ENCODE measurements around the gene COL12A1.

COL12A1 gene

GRCh38 chr6:75178757-75179156 is 27.1 kb downstream of the COL12A1 start:
- no peak overlapping the region for H3K4me3 ChIP-seq
- H3K27ac ChIP-seq = no peak overlapping the region
- no peak for TF ChIP-seq CTCF (IDR thresholded peaks at IDR 0.05)
- no peak for DNase-seq (ENCODE audit: low spot score)

DNA sequence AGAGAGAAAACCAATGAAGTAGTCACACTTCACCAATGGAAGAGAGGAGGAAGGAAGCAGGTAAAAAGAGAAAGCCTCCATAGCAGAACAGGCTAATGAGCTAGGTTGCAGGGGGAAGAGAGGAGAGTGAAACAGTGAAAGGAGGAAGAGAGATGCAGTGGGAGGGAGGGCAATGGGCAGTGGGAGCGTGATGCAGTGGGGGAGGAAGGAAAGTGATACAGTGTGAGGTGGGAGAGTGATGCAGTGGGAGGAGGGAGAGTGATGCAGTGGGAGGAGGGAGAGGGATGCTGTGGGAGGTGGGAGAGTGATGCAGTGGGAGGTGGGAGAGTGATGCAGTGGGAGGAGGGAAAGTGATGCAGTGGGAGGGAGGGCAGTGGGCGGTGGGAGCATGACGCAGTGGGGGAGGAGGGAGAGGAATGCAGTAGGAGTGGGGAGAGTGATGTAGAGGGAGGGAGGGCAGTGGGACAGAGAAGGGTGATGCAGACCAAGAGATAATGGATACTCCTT is 29.7 kb downstream of the COL12A1 start:
- no peak overlapping the region for H3K4me3 ChIP-seq
- H3K27ac ChIP-seq = no peak overlapping the region
- DNase-seq (ENCODE audit: low spot score) = no peak
- no peak for TF ChIP-seq CTCF (IDR thresholded peaks at IDR 0.05)

DNA sequence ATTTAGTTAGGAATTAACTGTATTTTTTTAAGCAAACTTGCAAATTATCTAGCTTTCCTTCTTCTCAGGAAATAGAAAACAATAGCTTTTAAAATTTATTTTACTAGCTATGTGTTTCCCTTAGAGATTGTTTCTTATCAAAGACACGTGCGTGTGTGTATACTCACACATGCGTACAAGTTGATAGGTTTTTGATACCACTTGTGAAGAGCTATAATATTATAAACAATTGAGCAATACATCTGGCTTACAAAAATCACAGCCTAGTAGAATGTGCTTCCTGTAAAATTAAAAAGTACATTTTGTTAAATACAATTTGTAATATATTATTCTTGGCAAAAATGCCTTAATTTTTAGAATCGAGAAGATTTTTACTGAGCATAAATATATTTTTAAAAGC is 33.9 kb downstream of the COL12A1 start:
- Histone ChIP-seq H3K4me3 (no peak overlapping the region), H3K27ac (peak overlapping the region in 1 of 2 donors; percentile 3)
- TF ChIP-seq CTCF (IDR thresholded peaks at IDR 0.05) = no peak
- DNase-seq (ENCODE audit: low spot score) = no peak

GRCh38 chr6:75171567-75171966 is 34.3 kb downstream of the COL12A1 start:
- no peak overlapping the region for H3K4me3 ChIP-seq
- no peak for TF ChIP-seq CTCF (IDR thresholded peaks at IDR 0.05)
- no peak for DNase-seq (ENCODE audit: low spot score)
- peak overlapping the region; percentile 3 to 29 for H3K27ac ChIP-seq

DNA sequence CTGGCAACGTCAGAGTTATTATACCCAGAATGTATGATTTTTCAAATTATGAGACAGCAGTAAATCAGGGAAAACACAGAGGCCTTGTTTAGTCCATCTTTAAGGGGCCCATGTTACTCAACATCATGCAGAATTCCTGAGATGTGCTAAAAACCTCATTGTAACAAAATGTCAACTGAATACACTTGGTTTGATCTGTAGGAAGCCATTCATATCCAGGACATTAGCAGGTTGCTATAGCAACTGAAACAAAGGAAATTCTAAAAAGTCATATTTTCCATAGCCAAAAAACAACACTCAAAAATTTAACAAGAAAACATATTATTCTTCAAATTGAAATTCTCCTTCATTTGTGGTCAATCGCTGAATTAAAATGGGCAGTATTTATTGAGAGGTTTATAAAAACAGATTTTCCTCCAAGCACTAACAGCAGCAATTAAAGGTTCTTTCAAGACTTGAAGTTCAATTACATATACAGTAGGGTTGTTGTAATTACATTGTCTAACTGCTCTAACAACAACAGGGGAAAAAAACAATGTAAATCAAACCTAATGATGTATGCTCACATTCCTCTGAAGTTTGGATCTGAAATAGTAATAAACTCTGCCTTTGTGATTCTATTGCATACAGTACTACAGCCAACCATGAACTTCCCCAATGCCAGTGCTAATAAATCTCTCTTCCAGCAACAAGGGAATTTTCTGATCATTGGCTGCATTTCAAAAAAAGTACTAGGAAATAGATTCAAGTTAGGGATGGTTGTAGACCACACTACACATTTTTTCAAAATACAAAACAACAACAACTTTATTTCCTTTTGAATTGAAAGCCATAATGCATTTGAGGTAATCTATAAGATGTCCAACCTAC is 34.9 kb downstream of the COL12A1 start:
- H3K4me3 ChIP-seq = no peak overlapping the region
- no peak for TF ChIP-seq CTCF (IDR thresholded peaks at IDR 0.05)
- no peak for DNase-seq (ENCODE audit: low spot score)
- H3K27ac ChIP-seq = peak overlapping the region; percentile 3 to 29

DNA sequence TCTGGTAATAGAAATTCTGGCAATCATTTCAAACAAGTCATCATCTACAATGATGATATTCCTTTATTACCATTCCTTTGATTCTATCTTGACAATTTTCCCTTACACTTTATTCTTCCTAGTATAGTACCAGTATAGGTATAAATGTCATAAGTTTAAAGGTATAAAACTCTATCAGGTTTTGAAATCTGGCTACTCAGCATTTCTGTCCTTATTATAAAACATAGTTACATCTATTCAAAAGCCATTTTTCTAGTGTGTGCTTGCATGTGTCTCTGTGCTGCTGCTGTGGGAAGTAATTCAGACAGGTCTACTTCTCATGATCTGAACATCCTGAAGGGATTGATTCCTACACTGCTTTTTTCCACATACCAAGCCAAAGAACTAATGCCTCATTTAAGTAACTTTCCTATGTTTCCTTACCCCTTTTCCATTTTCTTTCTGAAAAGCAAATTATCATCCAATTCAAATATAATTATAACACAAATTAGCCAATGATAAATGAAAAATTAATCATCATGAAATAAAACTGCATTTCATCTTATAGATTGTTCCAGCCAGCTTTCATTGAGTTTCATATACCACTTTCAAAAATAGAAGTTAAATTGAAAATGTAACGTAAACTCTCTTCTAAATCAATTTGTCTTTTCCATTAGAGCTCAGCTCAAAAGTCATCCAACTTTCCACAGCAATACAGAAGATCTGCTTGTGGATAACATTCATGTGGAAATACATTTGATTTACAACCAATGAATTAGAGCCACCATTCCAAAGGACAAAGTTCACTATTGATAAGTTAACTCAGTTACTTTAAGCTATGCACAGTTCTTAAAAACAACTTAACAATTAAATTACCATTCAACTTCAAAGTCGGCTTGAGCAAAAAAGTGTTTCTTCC is 35.9 kb downstream of the COL12A1 start:
- no peak for DNase-seq (ENCODE audit: low spot score)
- Histone ChIP-seq H3K4me3 (no peak overlapping the region), H3K27ac (no peak overlapping the region)
- no peak for TF ChIP-seq CTCF (IDR thresholded peaks at IDR 0.05)

Measured in coronary artery (tissue), 2 donors.